ENCODE data around the gene INF2.

Gene INF2

DNA sequence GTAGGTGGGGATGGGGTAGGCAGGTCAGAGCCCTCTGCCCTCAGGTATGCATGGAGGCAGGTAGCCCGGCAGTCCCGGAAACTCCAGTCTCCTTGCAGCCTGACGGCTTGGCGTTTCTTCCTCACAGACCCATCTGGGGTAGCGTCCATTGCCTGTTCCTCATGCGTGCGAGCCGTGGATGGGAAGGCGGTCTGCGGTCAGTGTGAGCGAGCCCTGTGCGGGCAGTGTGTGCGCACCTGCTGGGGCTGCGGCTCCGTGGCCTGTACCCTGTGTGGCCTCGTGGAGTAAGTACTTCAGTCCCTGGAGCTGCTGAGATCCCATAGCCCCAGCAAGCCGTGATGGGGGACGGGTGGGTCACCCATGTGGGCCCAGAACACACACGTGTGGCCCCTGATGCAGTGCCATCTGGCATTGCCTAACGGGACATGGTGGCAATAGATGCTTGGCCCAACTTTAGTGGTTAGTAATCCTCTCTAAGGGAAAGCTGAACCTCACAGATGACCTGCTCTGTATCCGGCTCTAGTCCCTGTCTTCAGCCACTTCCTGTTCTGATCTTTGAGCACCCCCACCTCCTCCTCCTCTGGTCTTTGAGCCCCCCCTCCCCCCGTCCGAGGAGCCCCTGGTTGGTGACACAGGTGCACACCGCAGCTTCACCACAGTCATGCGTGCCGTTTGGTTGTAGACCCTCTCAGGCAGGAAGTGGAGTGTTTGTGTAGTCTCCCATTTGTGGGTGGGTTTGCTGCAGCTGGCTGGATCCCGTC, 67.2 kb downstream of the INF2 start:
- no peak for TF ChIP-seq LEF1 (IDR thresholded peaks at IDR 0.05; ENCODE audit: borderline replicate concordance)
- TF ChIP-seq SP1 (IDR thresholded peaks at IDR 0.05): no peak
- no peak for TF ChIP-seq FOXK2 (IDR thresholded peaks at IDR 0.05)
- no peak for TF ChIP-seq FOXM1 (IDR thresholded peaks at IDR 0.05; ENCODE audit: borderline replicate concordance)
- DNase-seq (ENCODE audit: extremely low spot score): no peak
- ChIA-PET CTCF (no interaction called here), POLR2A (no interaction called here)

DNA sequence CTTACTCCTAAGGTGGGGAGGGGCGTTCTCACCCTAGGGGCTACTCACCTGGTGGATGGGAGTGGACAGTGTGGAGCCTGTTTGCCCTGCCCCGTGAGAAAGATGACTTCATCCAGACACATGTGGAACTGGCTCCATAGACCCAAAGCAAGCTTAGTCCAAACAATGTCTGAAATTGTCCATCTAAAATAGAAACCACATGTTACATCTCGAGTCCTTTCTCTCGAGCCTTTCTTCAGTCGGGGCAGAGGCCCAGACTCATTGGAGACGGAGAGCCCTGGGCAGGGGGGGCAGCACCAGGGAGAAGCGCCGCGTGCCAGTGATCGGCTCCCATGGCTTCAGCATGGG, 67.8 kb downstream of the INF2 start:
- TF ChIP-seq L3MBTL2 (conservative IDR thresholded peaks at IDR 0.05): no peak
- no peak for TF ChIP-seq TARDBP (IDR thresholded peaks at IDR 0.05)
- TF ChIP-seq FOXA1 (IDR thresholded peaks at IDR 0.05): no peak
- TF ChIP-seq SUZ12 (IDR thresholded peaks at IDR 0.05): no peak
- TF ChIP-seq ELF4 (IDR thresholded peaks at IDR 0.05): no peak
- no peak for TF ChIP-seq FOXM1 (IDR thresholded peaks at IDR 0.05; ENCODE audit: borderline replicate concordance)
- TF ChIP-seq, protein P1, sequence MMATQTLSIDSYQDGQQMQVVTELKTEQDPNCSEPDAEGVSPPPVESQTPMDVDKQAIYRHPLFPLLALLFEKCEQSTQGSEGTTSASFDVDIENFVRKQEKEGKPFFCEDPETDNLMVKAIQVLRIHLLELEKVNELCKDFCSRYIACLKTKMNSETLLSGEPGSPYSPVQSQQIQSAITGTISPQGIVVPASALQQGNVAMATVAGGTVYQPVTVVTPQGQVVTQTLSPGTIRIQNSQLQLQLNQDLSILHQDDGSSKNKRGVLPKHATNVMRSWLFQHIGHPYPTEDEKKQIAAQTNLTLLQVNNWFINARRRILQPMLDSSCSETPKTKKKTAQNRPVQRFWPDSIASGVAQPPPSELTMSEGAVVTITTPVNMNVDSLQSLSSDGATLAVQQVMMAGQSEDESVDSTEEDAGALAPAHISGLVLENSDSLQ (IDR thresholded peaks at IDR 0.05): no peak
- no peak for TF ChIP-seq CTBP1 (IDR thresholded peaks at IDR 0.05; ENCODE audit: borderline replicate concordance)
- TF ChIP-seq ZNF384 (IDR thresholded peaks at IDR 0.05): no peak
- TF ChIP-seq FOXK2 (IDR thresholded peaks at IDR 0.05): no peak
- no peak for TF ChIP-seq BHLHE40 (IDR thresholded peaks at IDR 0.05; ENCODE audit: borderline replicate concordance)
- no peak for TF ChIP-seq NFRKB (IDR thresholded peaks at IDR 0.05)
- TF ChIP-seq SP1 (IDR thresholded peaks at IDR 0.05): no peak
- no peak for TF ChIP-seq HDGF (IDR thresholded peaks at IDR 0.05; ENCODE audit: borderline replicate concordance)
- no peak for TF ChIP-seq ARNT (IDR thresholded peaks at IDR 0.05)
- no peak for TF ChIP-seq LEF1 (IDR thresholded peaks at IDR 0.05; ENCODE audit: borderline replicate concordance)
- POLR2A ChIA-PET: no interaction called here
- CTCF ChIA-PET: interaction anchor here (1.1 kb wide), 1 partner anchor 11 kb away, joined by 3 read pairs; no protein-coding TSS in a partner anchor
- no peak for DNase-seq (ENCODE audit: extremely low spot score)

DNA sequence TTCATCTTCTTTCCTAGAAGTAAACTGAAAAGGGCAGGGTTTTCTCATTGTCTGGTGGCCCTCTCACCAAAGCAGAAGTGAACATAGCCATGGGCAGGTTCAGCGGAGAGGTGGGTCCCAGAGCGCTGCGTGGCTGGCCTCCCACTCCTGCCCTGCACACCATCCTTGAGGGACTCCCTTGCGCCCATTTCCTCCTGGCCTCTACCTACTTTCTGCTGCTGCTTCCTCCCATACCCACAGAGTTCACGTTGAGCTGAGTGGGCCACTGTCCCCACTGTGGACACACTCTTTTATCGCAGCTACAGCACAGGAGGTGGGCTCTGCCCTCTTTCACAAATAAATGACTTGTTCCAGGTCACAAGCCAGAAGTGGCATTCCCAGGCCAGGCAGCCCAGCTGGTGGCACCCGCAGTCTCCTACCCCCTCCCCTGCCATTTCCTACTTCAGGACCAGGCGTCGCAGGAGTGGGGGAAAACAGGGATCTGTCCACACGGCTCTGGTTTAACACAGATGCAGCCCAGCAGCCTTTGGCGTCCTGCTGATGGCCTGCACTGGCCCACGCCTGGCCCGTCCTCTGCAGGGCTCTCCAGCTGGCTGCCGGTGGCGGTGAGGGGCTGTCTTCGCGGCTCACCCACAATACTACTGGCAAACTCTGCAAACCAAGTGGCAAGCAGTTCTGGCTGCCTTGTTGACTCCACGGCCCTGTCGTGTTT, 68.4 kb downstream of the INF2 start:
- POLR2A ChIA-PET: no interaction called here
- DNase-seq (ENCODE audit: extremely low spot score): no peak
- CTCF ChIA-PET: interaction anchor here (1.1 kb wide), 1 partner anchor 11 kb away, joined by 3 read pairs; no protein-coding TSS in a partner anchor
- TF ChIP-seq NFRKB (IDR thresholded peaks at IDR 0.05): no peak
- TF ChIP-seq FOXK2 (IDR thresholded peaks at IDR 0.05): no peak
- no peak for TF ChIP-seq ZNF384 (IDR thresholded peaks at IDR 0.05)
- no peak for TF ChIP-seq LEF1 (IDR thresholded peaks at IDR 0.05; ENCODE audit: borderline replicate concordance)

DNA sequence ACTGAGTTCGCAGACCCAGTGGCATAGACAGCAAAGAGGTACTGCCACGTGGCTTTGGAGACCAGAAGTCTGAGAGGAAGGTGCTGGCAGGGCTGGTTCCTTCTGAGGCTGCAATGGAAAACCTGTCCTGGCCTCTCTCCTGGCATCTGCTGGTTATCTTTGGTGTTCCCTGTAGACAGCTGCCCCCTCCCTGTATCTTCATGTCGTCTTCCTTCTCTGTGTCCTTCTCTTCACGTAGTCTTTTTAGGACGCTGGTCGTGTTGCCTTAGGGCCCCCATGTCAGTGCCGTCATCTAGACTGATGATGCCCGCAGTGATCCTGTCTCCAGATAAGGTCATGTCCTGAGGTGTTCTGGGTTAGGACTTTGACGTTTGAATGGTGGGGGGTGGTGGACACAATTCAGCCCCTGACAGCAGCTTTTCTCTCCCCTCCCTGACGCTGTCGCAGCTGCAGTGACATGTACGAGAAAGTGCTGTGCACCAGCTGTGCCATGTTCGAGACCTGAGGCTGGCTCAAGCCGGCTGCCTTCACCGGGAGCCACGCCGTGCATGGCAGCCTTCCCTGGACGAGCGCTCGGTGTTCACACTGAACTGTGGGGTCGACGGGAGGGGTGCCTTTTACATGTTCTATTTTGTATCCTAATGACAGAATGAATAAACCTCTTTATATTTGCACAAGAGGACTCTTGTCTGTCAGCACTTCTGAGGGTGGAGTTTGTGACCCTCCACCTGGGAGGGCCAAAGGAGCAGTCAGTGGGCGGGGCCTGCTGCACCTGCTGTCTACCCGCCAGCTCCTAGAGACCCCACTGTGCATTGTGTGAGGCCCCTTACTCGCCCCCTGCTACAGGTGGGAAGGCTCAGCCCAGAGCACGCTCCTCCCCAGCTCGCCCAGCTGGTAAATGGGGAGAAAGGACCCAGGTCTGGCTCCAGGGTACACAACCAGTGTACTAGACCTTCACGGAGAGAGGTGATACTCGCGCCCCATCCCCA, 69.9 kb downstream of the INF2 start:
- TF ChIP-seq ELF4 (IDR thresholded peaks at IDR 0.05) (no peak), CTBP1 (IDR thresholded peaks at IDR 0.05; ENCODE audit: borderline replicate concordance) (no peak), SUZ12 (IDR thresholded peaks at IDR 0.05) (no peak), ARNT (IDR thresholded peaks at IDR 0.05) (no peak), ZNF384 (IDR thresholded peaks at IDR 0.05) (no peak), BHLHE40 (IDR thresholded peaks at IDR 0.05; ENCODE audit: borderline replicate concordance) (no peak), L3MBTL2 (conservative IDR thresholded peaks at IDR 0.05) (no peak), SP1 (IDR thresholded peaks at IDR 0.05) (no peak), LEF1 (IDR thresholded peaks at IDR 0.05; ENCODE audit: borderline replicate concordance) (no peak), FOXM1 (IDR thresholded peaks at IDR 0.05; ENCODE audit: borderline replicate concordance) (no peak), FOXA1 (IDR thresholded peaks at IDR 0.05) (no peak), NFRKB (IDR thresholded peaks at IDR 0.05) (no peak), FOXK2 (IDR thresholded peaks at IDR 0.05) (no peak), HDGF (IDR thresholded peaks at IDR 0.05; ENCODE audit: borderline replicate concordance) (no peak), TARDBP (IDR thresholded peaks at IDR 0.05) (no peak)
- TF ChIP-seq, protein P1 (IDR thresholded peaks at IDR 0.05): no peak
- POLR2A ChIA-PET: interaction anchor here (1.4 kb wide), 1 partner anchor 11 kb away, joined by 3 read pairs; no protein-coding TSS in a partner anchor
- CTCF ChIA-PET: no interaction called here
- DNase-seq (ENCODE audit: extremely low spot score): no peak

DNA sequence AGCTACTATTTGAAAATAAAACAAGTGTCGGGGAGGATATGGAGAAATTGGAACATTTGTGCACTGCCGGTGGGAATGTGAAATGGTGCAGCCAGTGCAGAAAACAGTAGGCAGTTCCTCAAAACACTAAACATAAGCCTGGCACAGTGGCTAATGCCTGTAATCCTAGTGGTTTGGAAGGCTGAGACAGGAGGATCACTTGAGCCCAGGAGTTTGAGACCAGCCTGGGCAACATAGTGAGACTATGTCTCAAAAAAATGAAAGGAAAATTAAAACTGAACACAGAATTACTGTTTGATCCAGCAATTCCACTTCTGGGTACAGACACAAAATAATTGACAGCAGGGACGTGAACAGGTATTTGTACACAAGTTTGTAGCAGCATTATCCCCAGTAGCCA, 76.1 kb downstream of the INF2 start:
- ChIA-PET CTCF (interaction anchor here (0.9 kb wide), 1 partner anchor 13 kb away, joined by 4 read pairs; no protein-coding TSS in a partner anchor), POLR2A (interaction anchor here (3.8 kb wide), 1 partner anchor 13 kb away, joined by 22 read pairs; the partner anchor contains the start of gene SIVA1)
- no peak for TF ChIP-seq HDGF (IDR thresholded peaks at IDR 0.05; ENCODE audit: borderline replicate concordance)
- no peak for TF ChIP-seq BHLHE40 (IDR thresholded peaks at IDR 0.05; ENCODE audit: borderline replicate concordance)
- TF ChIP-seq FOXM1 (IDR thresholded peaks at IDR 0.05; ENCODE audit: borderline replicate concordance): no peak
- no peak for TF ChIP-seq ELF4 (IDR thresholded peaks at IDR 0.05)
- TF ChIP-seq FOXK2 (IDR thresholded peaks at IDR 0.05): no peak
- no peak for TF ChIP-seq FOXA1 (IDR thresholded peaks at IDR 0.05)
- no peak for TF ChIP-seq LEF1 (IDR thresholded peaks at IDR 0.05; ENCODE audit: borderline replicate concordance)
- no peak for TF ChIP-seq CTBP1 (IDR thresholded peaks at IDR 0.05; ENCODE audit: borderline replicate concordance)
- no peak for TF ChIP-seq SUZ12 (IDR thresholded peaks at IDR 0.05)
- no peak for TF ChIP-seq ZNF384 (IDR thresholded peaks at IDR 0.05)
- no peak for TF ChIP-seq ARNT (IDR thresholded peaks at IDR 0.05)
- TF ChIP-seq, protein P1 (IDR thresholded peaks at IDR 0.05): no peak
- TF ChIP-seq L3MBTL2 (conservative IDR thresholded peaks at IDR 0.05): no peak
- no peak for TF ChIP-seq NFRKB (IDR thresholded peaks at IDR 0.05)
- TF ChIP-seq TARDBP (IDR thresholded peaks at IDR 0.05): no peak
- no peak for TF ChIP-seq SP1 (IDR thresholded peaks at IDR 0.05)
- DNase-seq (ENCODE audit: extremely low spot score): no peak

Data from HEK293T (cell line).